Measurements from ENCODE around the gene FADS1.

The FADS1 gene

DNA sequence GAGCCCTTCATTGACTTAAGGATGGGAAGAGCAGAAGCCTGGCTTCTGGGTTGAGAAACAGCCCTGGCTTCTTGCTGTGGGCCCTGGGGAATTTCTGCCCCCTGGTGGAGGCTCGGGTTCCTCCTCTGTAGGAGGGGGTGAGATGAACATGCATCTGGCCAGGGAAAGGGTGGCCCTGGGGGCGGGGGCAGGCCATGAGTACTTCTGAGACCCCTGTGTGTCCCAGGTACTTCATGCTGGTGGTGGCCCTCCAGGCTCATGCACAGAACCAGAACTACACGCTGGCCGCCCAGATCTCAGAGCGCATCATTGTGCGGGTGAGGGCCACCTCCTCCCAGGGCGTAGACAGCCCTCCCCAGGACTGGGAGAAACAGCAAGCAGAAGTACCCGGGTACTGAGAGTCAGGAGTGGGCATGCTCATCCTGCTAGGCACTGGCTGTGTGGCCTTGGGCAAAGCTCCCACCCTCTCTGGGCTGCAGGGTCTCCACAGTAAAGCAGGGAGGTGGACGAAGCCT is 40.2 kb downstream of the FADS1 start:
- DNase-seq (ENCODE audit: low read depth) = peak; percentile 32

DNA sequence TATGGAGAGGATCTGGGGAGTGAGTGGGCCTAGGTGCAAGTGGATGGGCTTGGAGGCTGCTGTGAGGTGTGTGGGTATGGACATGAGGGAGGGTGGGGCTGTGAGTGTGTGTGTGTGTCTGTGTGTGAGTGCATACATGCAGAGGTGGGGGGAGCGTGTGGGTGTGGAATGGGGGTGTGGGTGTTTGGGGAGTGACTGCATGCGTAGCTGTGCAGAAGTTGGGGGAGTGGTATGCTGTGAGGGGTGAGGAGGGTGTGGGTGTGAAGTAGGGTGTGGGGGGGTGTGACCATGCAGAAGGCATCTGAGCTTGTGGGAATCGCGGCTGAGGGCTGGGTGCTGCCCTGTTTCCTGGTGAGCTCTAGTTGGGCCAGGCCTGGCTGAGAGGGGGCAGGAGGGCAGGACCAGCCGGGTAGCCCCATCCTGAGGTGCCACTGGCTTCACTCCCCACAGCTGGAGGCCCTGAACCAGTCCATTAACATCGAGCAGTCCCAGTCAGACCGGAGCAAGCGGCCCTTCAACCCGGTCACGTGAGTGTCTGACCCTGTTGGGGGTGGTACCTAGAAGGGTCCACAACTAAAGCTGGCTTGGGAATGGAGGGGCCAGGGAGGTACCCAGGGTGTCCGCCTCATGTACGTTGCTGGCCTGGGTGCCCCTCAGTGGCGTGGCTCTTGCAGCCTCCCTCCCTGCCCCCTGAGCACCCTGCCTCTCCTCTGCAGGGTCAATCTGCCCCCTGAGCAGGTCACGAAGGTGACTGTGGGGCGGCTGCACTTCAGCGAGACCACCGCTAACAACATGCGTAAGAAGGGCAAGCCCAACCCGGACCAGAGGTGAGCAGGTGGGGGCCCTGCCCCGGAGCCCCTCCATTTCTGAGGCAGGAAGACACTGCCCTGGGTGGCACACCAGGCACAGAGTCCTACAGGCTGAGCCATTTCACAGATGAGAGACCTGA is 40.9 kb downstream of the FADS1 start:
- no peak for DNase-seq (ENCODE audit: low read depth)

- no peak for DNase-seq (ENCODE audit: low read depth)
Measured at GRCh38 chr11:61775106-61775505, 41.7 kb downstream of the FADS1 start.

DNA sequence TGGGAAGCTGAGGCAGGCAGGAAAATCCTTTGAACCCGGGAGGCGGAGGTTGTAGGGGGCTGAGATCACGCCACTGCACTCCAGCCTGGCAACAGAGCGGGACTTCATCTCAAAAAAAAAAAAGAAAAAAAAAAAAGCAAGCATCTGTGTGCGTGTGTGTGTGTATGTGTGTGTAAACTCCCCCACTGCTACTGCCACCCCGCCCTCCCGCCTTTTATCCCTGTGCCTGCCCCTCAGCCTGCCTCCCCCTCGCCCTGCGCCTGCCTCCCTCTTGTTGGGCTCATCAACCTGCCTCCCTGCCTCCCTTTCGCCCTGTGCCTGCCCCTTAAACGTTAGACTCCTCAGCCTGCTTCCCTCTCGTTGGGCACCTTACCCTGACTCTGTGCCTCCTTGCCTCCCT is 42.4 kb downstream of the FADS1 start:
- no peak for DNase-seq (ENCODE audit: low read depth)

DNA sequence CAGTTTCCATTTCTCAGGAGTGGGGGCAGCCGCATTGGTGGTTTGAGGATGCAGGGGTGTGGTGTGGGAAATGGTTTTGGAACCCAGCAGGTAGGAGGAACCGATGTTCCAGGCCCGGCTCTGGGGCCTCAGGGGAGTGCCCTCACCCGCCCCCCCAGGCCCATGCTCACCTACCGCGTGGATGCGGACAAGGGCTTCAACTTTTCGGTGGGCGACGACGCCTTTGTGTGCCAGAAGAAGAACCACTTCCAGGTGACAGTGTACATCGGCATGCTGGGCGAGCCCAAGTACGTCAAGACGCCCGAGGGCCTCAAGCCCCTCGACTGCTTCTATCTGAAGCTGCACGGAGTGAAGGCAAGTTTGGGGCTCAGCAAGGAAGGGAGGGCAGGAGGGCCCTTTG is 43.0 kb downstream of the FADS1 start:
- no peak for DNase-seq (ENCODE audit: low read depth)

DNA sequence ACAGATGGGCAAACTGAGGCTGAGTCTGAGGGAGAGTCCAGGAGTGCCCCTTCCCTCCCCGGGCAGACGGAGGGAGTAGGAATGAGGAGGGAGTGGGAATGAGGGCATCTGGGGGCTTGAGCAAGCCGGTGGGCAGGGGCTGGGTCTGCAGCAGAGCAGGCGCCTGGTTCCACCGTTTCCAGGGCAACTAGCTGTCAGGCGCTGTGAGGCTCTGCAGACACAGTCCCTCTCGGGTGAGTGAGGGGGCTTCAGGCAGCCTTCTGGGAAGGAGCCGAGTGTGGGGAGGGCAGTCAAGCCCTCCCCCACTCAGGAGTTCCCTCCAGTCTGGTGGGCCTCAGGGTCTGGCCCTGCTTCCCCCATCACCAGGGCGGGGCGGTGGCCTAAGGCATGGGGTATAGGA is 43.4 kb downstream of the FADS1 start:
- DNase-seq (ENCODE audit: low read depth) = no peak

DNA sequence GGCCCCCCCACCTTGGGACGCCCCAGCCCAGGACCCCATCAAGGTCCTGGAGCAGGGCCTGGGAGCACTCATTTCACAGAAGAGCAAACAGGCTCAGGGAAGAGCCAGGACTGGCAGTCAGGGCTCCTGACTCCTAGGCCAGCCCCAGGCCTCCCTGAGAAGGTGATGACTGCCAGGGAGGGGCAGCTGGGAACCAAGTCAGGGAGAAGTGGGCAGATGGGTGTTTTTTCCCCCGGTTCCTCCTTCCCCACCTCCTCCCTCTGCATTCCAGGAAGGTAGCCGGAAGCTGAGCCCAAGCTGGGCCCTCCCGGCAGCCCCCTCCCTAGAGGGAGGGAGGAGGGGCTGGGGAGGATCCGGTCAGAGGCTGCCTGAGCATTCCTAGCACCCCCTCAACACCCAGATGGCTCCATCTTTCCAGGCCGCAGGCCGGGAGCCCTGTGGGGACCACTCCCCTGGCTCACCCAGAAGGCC is 44.8 kb downstream of the FADS1 start:
- DNase-seq (ENCODE audit: low read depth) = no peak

DNA sequence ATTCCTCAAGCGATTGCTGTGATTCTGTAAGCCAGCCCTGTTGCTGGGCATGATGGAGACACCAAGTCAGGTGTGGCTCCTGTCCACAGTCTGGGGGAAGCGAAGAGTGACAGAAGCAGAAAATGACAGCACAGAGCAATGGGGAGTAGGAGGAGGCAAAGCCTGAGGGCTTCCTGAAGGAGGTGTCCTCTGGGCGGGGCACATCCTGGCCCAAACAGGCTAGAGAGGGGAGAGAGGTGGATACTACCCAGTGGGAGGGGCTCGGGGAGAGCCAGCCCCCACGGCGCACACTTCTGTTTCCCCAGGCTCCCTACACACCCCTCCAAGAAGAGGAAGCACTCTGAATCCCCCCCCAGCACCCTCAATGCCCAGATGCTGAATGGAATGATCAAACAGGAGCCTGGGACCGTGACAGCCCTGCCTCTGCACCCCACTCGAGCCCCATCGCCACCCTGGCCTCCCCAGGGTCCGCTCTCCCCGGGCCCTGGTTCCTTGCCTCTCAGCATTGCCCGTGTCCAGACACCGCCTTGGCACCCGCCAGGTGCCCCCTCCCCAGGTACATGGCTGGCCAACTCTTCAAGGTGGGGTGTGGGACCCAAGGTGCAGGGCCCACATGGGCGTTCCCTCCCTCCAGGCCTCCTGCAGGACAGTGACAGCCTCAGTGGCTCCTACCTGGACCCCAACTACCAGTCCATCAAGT is 45.5 kb downstream of the FADS1 start:
- DNase-seq (ENCODE audit: low read depth) = no peak

DNA sequence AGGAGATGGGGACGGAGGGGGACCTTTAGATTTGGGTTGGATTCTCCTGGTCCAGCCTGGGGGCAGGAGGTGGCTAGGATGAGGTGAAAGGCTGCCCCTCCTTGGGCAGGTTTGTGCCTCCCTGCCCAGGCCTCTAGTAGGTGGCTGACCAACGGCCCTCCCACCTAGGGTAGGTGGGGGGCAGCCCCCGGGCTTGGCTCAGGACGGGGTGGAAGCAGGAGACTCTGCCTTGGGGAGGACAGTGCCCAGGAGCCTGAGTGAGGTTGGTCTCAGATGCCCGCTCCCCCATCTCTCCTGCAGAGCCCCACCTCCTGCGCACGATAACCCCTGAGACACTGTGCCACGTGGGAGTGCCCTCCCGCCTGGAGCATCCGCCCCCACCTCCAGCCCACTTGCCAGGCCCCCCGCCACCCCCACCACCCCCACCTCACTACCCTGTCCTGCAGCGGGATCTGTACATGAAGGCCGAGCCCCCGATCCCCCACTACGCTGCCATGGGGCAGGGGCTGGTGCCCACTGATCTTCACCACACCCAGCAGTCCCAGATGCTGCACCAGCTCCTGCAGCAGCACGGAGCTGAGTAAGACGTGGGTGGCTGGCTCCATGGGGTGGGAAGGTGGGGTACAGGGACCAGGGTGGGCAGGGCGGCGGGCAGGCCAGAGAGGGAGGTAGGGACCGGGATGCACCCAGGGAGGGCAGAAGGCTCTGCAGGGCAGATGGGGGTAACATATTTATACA is 46.7 kb downstream of the FADS1 start:
- no peak for DNase-seq (ENCODE audit: low read depth)

DNA sequence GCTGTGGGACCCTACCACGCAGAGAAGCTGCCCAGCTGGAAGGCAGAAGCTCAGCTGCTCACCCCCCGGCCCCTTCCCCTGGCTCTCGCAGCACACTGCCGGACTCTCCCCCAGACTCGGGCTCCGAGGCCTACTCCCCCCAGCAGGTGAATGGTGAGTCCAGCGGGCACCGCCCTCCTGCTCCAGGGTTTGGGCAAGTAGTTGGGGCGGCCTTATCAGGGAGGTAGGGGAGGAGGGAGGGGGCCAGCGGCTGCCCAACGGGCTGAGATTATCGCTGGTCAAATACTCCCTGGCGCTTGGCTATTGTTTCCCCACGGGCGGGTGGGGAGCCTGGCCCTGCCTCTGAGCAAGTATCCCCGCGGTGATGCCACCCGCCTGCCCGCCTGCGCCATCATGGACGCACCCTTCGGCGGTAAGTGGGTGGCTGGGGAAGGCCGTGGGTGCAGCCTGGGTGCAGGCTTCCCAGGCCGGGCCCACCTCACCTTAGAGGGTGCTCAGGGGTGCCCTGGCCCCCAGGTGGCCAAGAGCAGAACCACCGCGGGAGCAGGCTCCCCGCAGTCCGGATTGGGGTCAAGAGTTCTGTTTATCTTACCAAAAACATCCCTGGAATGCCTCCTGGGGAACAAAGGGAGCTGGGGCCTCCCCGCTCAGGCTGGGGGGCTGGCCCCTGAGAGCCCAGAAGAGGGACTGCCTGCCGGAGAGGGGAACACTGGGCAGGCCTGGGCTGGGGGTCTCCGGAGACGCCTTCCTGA is 47.5 kb downstream of the FADS1 start:
- no peak for DNase-seq (ENCODE audit: low read depth)

- no peak for DNase-seq (ENCODE audit: low read depth)
Measured at GRCh38 chr11:61768376-61769076, 48.3 kb downstream of the FADS1 start.

DNA sequence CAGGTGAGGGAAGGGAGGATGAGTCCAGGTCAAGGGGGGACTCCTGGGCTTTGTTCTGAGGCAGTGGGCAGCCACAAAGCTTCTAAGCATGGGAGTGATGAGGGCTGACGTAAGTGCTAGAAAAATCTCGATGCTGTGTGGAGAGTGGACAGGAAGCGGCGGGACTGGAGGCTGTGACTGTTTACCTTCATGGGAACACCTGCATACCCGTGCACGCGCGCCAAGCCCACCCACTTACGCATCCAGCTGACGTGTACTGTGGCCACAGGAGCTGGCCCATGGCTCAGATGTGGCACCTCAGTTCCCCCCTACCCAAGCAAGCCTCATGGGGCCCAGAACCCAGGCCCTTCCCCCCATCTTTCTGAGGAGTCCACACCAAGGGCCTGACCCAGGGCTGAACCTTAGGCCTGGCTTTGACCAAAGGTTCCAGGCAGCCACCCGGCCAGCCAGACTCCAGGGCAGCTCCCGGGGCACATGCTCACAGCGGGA is 50.4 kb downstream of the FADS1 start:
- DNase-seq (ENCODE audit: low read depth) = no peak

DNA sequence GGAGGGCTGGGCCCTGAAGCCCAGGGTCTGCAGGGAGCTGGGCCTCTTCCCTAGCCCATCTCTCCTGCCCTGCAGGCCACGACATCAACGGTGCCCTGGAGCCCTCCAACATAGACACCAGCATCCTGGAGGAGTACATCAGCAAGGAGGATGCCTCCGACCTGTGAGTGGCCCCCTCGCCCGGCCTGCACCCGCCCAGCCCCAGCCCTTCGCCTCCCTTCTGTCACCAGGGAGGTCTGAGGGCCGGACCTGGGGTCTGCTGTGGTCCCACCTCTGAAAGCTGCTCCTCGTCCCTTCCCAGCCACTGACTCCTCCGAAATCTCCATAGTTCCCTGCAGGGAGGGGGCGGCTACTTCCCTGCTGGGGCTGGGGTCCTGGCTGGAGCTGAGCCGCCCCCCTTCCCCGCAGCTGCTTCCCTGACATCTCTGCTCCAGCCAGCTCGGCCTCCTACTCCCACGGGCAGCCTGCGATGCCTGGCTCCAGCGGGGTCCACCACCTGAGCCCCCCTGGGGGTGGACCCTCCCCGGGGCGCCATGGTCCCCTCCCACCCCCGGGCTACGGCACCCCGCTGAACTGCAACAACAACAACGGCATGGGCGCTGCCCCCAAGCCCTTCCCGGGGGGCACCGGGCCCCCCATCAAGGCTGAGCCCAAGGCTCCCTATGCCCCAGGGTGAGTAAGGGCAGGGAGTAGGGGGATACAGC is 51.1 kb downstream of the FADS1 start:
- DNase-seq (ENCODE audit: low read depth) = no peak

DNA sequence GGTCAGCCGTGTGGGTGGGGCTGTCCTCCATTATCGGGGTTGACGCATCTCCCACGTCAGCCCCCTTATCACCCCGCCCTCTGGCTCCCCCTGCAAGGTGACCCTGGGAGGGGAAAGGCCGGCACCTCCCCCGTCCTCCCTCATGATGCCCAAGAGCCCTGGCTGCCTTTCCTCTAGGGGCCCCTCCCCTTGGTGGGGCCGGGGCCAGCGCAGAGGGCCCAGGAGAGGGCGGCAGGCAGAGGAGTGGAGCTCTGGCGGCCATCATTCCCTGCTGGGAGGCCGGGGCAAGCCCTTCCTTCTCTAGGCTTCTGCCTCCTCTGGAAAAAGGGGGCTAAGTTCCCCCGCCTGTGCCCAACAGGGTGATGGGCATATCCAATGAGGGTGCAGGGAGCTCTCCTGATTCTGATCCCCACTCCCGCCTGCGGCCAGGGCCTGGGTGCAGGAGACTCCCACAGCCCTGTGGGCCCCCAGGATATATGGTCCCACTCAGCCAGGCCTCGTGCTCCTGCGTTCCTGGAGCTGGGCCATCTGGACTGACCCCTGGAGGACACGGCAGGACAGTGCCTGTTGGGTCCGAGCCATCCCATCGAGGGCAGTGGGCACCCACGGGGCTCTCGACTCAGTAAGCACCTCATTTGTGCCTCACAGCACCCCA is 52.1 kb downstream of the FADS1 start:
- DNase-seq (ENCODE audit: low read depth) = no peak

DNA sequence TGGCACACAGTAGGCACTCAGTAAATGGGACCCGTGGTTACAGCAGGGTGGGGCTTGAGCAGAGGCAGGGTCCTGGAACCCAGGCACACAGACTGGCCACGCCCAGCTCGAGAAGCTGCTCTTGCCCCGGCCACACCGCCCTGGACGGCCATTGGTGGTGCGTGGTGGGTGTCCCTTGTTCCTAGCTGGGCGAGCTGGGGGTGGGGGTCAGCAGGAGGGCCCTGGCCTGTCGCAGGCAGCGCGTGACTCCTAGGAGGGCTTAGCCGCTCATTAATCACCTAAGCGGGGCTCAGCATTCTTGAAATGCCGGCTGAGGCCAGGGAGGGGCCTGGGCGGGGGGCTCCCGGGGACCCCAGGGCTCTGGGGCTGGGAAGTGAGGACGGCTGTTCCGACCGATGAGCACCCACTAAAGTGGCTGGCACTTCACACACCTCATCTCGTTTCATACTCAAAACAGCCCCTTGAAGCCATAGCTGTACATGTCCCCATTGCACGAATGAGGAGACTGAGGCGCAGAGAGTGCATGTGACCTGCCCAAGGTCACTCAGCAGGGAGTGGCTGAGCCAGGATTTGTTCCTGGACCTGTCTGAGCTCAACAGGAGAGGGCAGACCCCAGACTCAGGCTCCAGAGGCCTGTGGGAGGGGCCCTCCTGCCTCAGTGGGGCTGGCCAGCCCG is 52.7 kb downstream of the FADS1 start:
- no peak for DNase-seq (ENCODE audit: low read depth)

- DNase-seq (ENCODE audit: low read depth) = no peak
Measured at GRCh38 chr11:61762798-61763197, 54.0 kb downstream of the FADS1 start.

GRCh38 chr11:61762223-61762615 is 54.6 kb downstream of the FADS1 start:
- DNase-seq (ENCODE audit: low read depth) = no peak

DNA sequence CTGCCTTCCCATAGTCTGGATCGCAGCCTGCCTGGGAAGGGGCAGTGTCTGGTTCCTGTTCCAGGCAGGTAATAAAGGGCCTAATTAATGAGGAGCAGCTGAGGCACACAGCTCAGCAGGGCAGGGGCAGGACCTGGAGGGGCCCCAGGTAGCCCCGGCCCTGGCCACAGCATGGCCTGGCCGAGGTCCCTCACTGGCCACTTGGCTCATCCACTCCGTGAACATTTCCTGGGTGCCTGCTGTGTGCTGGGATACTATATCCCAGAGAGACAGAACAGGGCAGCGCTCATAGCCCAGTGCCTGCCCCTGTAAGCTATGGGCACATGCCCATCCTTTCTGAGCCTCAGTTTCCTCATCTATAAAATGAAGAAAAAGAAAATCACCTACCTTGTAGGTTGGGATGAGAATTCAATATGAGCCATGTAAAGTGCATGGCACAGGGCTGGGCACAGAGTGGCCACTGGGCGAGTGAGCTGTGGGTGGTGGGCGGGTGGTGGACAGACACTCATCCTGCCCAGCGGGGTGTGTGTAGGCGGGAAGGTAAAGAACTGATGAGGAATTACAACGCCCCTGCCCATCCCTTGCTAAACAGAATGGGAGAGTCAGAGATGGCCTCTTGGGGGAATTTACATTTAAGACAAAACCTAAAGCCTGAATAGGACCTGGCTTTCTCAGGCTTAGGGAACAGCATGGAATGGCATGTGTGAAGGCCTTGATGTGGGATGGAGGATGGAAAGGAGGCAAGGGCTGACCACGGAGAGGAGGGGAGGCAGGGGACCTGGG is 55.2 kb downstream of the FADS1 start:
- no peak for DNase-seq (ENCODE audit: low read depth)
